NCI-H524 (cell line): ENCODE measurements around the gene ASB13.

Experiments
- DNase-seq, 2 experiments: peaks; one replicate each; lab custom pipeline; 2025; lab: John Stamatoyannopoulos, UW

ASB13 gene

GRCh38 chr10:5647507-5648240, 18.7 kb downstream of the ASB13 start:
- no peak for DNase-seq

- DNase-seq, result no peak
Measured at GRCh38 chr10:5645944-5646617, 20.3 kb downstream of the ASB13 start.

GRCh38 chr10:5645375-5645774, 21.0 kb downstream of the ASB13 start:
- no peak for DNase-seq

GRCh38 chr10:5644930-5645329, 21.5 kb downstream of the ASB13 start:
- no peak for DNase-seq

- DNase-seq, result no peak
Measured at GRCh38 chr10:5643346-5644067, 22.9 kb downstream of the ASB13 start.

- DNase-seq, result no peak
Measured at GRCh38 chr10:5641501-5641900, 24.9 kb downstream of the ASB13 start.

- no peak for DNase-seq
Measured at GRCh38 chr10:5640501-5640900, 25.9 kb downstream of the ASB13 start.

- DNase-seq, result no peak
Measured at GRCh38 chr10:5640036-5640435, 26.4 kb downstream of the ASB13 start.

GRCh38 chr10:5639066-5639465, 27.3 kb downstream of the ASB13 start:
- DNase-seq, result no peak

- DNase-seq, result no peak
Measured at GRCh38 chr10:5638494-5638893, 27.9 kb downstream of the ASB13 start.

GRCh38 chr10:5634918-5635317, 31.5 kb downstream of the ASB13 start:
- DNase-seq, result peak in 1 of 2 experiments; percentile 36

- no peak for DNase-seq
Measured at GRCh38 chr10:5633166-5633749, 33.1 kb downstream of the ASB13 start.

GRCh38 chr10:5632446-5632845, 33.9 kb downstream of the ASB13 start:
- DNase-seq, result no peak

- DNase-seq, result no peak
Measured at GRCh38 chr10:5631936-5632335, 34.5 kb downstream of the ASB13 start.

- DNase-seq, result no peak
Measured at GRCh38 chr10:5630112-5630436, 36.3 kb downstream of the ASB13 start.

GRCh38 chr10:5629303-5630111, 36.9 kb downstream of the ASB13 start:
- DNase-seq, result peak in 1 of 2 experiments; percentile 54

- no peak for DNase-seq
Measured at GRCh38 chr10:5628451-5629302, 37.7 kb downstream of the ASB13 start.

- no peak for DNase-seq
Measured at GRCh38 chr10:5627486-5628044, 38.8 kb downstream of the ASB13 start.

- DNase-seq, result peak; percentile 21 to 71
Measured at GRCh38 chr10:5625992-5626777, 40.2 kb downstream of the ASB13 start.

GRCh38 chr10:5624701-5625100, 41.7 kb downstream of the ASB13 start:
- DNase-seq, result no peak
